A549 (cell line): ENCODE measurements around the gene RGMB.
A peak's percentile ranks its signal among the peaks of the same experiment; 100 is the strongest.

Source experiments
- ESRRA ChIP-seq: fragments of 150-350 bp; IDR thresholded peaks from 2 replicates; pipeline ENCODE4 v1.6.1; 2014; ENCODE audit warnings: mild to moderate bottlenecking, low read length, borderline replicate concordance
- MAFK ChIP-seq: fragments of 450-650 bp; IDR thresholded peaks from 2 replicates; pipeline ENCODE4 v1.6.1; 2014; ENCODE audit not compliant: partially characterized antibody
- RAD21 ChIP-seq, 2 experiments: fragments of >200 bp in 1 of 2; sonication (Bioruptor Twin) in 1 of 2; formaldehyde crosslinking in 1 of 2; IDR thresholded peaks in 1 of 2; conservative IDR thresholded peaks in 1 of 2; 2 replicates in 1 of 2; 3 replicates in 1 of 2; pipeline ENCODE4 v1.6.1; 2012 to 2018; ENCODE audit warnings: inconsistent platforms in 1 of 2
- RFX5 ChIP-seq: fragments of 450-650 bp; IDR thresholded peaks from 2 replicates; pipeline ENCODE4 v1.7.1; 2014; ENCODE audit warnings: antibody characterized with exemption, mild to moderate bottlenecking, moderate library complexity
- TF ChIP-seq, protein P1 (sequence below): fragments of >200 bp; sonication (Bioruptor Twin); formaldehyde crosslinking; IDR thresholded peaks from 3 replicates; pipeline ENCODE4 v1.5.1; 2016
- TF ChIP-seq, protein P2 (sequence below): fragments of 450-650 bp; IDR thresholded peaks from 2 replicates; pipeline ENCODE4 v1.6.1; 2014; ENCODE audit warnings: antibody characterized with exemption

DNA sequence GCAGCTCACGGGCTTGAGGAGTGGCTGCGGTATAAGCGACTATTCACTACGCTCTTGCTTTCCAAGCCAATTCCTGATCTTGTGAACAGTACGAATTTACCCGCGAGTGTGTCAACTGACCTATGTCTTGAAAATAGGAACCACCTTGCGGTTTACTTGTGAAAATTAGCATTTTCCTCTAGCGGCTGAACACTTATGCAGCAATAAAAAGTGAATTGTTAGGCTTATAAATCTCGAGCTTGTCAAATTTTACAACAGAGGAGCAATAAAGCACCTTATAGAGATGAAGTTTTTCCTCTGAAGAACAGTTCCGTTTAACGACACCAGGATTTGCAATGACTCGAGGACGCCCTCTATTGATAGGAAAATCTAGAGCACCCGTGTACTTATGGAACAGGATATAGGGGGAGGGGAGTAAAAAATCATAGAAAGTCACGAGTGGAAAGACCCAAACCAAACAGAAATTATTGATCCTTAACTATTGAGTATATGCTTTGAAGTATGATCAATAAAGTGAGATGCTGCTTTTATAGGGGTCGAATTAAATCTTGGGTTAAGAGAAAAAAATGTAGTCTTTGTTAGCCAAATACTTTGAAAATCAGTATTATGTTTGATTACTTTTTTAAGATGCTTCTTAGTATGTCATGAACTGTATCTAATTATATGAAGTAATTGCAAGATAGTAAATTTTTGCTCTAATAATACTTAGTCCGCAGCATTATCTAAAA lies 1.9 kb upstream of the RGMB start:
- TF ChIP-seq, protein P1, sequence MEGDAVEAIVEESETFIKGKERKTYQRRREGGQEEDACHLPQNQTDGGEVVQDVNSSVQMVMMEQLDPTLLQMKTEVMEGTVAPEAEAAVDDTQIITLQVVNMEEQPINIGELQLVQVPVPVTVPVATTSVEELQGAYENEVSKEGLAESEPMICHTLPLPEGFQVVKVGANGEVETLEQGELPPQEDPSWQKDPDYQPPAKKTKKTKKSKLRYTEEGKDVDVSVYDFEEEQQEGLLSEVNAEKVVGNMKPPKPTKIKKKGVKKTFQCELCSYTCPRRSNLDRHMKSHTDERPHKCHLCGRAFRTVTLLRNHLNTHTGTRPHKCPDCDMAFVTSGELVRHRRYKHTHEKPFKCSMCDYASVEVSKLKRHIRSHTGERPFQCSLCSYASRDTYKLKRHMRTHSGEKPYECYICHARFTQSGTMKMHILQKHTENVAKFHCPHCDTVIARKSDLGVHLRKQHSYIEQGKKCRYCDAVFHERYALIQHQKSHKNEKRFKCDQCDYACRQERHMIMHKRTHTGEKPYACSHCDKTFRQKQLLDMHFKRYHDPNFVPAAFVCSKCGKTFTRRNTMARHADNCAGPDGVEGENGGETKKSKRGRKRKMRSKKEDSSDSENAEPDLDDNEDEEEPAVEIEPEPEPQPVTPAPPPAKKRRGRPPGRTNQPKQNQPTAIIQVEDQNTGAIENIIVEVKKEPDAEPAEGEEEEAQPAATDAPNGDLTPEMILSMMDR: peak; percentile 91
- no peak for TF ChIP-seq ESRRA
- TF ChIP-seq, protein P2, sequence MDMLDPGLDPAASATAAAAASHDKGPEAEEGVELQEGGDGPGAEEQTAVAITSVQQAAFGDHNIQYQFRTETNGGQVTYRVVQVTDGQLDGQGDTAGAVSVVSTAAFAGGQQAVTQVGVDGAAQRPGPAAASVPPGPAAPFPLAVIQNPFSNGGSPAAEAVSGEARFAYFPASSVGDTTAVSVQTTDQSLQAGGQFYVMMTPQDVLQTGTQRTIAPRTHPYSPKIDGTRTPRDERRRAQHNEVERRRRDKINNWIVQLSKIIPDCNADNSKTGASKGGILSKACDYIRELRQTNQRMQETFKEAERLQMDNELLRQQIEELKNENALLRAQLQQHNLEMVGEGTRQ: no peak
- no peak for TF ChIP-seq RFX5
- TF ChIP-seq MAFK: no peak
- peak; percentile 63 to 68 for TF ChIP-seq RAD21 (conservative IDR thresholded peaks at IDR 0.05 in 1 of 2, IDR thresholded peaks at IDR 0.05 in 1 of 2)
